NB4 (cell line): ENCODE results near the gene RAB14.

Source experiments
- DNase-seq: peaks from one replicate; pipeline ENCODE4 v3.0.0; 2010; ENCODE audit warnings: low read depth
- H3K4me3 ChIP-seq: one replicate; pipeline ENCODE4 v1.5.1; 2011; ENCODE audit warnings: mild to moderate bottlenecking, low read depth, low read length, moderate library complexity
- MYC ChIP-seq: IDR thresholded peaks from 2 replicates; pipeline ENCODE4 v1.6.1; 2011; ENCODE audit warnings: low read depth, low read length
- POLR2A ChIP-seq: IDR thresholded peaks from 2 replicates; pipeline ENCODE4 v1.6.1; 2011; ENCODE audit warnings: mild to moderate bottlenecking; ENCODE audit not compliant: insufficient read length; ENCODE audit errors: extremely low read depth
- TF ChIP-seq, protein P1 (sequence below): IDR thresholded peaks from 2 replicates; pipeline ENCODE4 v1.6.1; 2011; ENCODE audit warnings: low read depth, low read length
- TF ChIP-seq, protein P2 (sequence below): IDR thresholded peaks from one replicate; pipeline ENCODE4 v1.5.1; 2012; ENCODE audit warnings: low read depth, low read length

RAB14 gene

DNA sequence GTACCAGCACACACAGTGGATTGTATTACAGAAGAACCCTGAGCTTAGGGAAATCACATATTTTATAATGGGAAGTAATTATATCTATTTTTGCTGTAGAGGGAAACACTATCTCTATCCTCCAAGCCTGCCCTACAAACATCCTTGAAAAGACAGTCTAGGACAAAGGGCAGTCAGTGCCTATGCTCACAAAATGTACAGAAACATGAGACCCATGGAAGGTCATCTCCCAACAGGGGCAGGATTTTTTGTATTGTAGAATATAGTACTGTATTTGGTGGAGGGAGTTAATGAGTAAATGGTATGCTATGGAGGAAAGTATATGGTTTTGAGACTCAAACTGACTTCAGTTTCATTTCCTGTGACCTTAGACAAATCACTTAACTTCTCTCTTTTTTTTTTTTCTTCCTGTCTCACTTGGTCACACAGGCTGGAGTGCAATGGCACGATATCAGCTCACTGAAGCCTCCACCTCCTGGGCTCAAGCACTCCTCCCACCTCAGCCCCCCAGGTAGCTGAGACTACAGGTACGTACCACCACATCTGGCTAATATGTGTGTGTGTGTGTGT lies 5.8 kb upstream of the RAB14 start:
- H3K4me3 ChIP-seq: no peak overlapping the region
- DNase-seq: no peak
- TF ChIP-seq, protein P1, sequence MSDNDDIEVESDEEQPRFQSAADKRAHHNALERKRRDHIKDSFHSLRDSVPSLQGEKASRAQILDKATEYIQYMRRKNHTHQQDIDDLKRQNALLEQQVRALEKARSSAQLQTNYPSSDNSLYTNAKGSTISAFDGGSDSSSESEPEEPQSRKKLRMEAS: no peak
- TF ChIP-seq MYC: no peak
- no peak for TF ChIP-seq POLR2A
- TF ChIP-seq, protein P2, sequence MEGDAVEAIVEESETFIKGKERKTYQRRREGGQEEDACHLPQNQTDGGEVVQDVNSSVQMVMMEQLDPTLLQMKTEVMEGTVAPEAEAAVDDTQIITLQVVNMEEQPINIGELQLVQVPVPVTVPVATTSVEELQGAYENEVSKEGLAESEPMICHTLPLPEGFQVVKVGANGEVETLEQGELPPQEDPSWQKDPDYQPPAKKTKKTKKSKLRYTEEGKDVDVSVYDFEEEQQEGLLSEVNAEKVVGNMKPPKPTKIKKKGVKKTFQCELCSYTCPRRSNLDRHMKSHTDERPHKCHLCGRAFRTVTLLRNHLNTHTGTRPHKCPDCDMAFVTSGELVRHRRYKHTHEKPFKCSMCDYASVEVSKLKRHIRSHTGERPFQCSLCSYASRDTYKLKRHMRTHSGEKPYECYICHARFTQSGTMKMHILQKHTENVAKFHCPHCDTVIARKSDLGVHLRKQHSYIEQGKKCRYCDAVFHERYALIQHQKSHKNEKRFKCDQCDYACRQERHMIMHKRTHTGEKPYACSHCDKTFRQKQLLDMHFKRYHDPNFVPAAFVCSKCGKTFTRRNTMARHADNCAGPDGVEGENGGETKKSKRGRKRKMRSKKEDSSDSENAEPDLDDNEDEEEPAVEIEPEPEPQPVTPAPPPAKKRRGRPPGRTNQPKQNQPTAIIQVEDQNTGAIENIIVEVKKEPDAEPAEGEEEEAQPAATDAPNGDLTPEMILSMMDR: no peak

DNA sequence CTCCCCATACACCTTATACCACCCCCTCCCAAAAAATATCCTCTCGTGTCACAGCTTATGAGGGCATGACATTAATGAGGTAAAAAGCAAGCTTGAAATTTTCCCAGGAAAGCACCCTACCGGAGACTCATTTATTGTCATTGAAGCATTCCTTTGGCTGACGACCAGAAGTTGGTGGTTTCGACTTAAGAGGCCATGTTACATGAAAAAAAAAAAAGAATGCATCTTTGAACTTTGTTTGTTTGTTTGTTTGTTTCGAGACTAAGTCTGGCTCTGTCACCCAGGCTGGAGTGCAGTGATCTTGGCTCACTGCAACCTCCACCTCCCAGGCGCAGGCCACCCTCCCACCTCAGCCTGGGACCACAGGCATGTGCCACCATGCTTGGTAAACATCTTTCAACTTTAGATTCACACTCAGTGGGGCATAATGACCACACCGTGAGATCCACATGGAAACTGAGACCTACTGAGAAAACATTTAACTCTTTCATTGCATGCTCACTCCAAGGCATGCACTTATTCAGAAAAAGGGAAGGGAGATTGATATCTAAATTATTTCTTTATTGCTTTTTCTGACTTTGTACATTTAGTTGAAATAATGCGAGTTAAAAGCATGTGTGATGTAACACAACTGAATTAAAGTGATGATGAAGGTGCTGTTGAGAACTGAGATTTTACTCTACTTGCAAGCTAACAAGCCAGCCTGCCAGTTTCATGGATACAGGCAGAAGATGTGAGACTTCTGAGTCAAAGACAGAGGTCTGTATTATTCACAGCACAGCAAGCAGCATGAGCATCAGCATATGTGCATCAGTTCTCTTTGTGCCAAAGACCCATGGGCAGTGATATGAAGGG lies 5.1 kb upstream of the RAB14 start:
- H3K4me3 ChIP-seq: no peak overlapping the region
- TF ChIP-seq, protein P2: no peak
- TF ChIP-seq, protein P1: no peak
- TF ChIP-seq MYC (no peak), POLR2A (no peak)
- no peak for DNase-seq

DNA sequence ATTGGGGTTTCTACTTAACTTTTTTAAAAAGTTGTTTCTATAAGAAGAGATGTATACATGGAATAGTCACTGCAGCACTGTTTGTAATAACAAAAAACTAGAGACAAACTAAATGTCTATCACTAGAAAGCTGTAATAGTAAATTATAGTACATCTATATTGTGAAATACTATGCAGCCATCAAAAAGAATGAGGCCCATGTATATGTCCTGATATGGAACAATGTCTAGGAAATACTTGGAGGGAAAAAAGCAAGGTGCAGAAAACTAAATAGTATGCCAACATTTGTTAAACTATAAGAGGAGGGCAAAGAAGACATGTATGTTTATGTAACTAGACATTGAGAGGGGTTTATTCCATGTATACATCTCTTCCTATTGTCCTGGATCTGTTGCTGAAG lies 2.9 kb upstream of the RAB14 start:
- TF ChIP-seq, protein P1: no peak
- TF ChIP-seq, protein P2: no peak
- TF ChIP-seq MYC: no peak
- no peak for TF ChIP-seq POLR2A
- no peak for DNase-seq
- H3K4me3 ChIP-seq: no peak overlapping the region

DNA sequence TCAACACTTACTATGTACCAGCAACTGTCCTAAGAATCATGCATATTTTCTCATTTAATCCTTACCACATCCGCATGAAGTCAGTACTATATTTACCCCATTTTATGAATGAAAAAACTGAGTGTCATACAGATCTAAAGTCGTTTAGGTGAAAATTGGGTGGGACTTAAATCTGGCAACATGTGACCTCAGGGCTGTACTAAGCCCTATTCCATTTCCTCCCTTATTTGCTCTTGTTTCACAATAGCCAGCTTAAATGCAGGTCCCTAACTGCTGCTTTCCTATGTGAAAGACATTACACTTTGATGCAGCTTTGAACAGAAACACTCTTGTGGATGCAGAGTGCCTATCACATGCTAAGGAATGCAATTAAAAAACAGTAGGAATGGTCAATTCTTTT lies 2.5 kb upstream of the RAB14 start:
- DNase-seq: no peak
- TF ChIP-seq, protein P1: peak; percentile 42; the same call in 1 of the 2 replicates
- TF ChIP-seq MYC: no peak
- H3K4me3 ChIP-seq: no peak overlapping the region

DNA sequence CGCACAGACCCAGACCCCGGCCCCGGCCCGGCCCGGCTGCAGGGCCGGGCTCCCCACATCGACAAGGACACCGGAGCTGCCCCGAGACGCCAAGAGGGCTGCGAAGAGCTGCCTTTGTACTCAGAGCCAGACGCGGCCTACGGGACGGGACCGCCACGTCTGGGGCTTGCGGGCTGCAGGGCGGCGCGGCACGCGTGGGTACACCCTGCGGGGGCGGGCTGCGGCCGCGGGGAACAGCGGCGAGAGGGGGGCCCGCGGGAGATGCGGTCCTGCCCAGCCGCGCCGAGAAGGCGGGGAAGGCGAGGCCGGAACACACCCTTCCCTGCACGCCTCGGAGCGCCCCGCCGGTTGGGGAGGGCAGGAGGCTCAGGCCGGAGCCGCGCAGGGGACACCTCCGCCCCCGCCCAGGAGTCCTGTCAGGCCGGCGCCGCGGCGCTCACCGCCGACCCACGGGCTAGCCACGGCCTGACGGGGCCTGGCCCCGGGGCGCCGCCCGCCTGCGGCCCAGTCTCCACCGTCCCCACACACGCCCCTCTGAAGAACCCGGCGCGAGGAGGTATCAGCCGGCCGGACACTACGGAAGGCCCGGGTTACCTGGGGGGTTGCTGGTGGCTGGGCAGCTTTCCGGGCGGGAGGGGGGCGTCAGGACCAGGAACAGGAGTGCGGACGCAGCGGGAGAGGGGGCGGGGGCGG lies 478 bp downstream of the RAB14 start:
- H3K4me3 ChIP-seq: peak overlapping the region; percentile 89
- no peak; the same call in 1 of the 2 replicates for TF ChIP-seq MYC
- peak; percentile 7 for TF ChIP-seq POLR2A
- TF ChIP-seq, protein P2: no peak
- TF ChIP-seq, protein P1: no peak
- DNase-seq: peak; percentile 63
